Pancreas (tissue), 10 donors: ENCODE results near the gene ARHGEF3. TPM values are rescaled to one million over a fixed set of nuclear protein-coding genes. Genes with fewer than 3 reads are reported as not detected.

Source experiments
- ATAC-seq, 4 donors: fragments of 200-7000 bp; cut with Tn5 transposase; one replicate each; pipeline versions ENCODE4 v1.8.0 to v1.9.1; 2020; ENCODE audit warnings: mild to moderate bottlenecking in 4 of 4, moderate library complexity in 4 of 4
- DNase-seq, 6 donors: peaks; one replicate each; pipeline ENCODE4 v3.0.0-alpha.2; 2020
- FAIRE-seq: peaks from 2 replicates; lab custom pipeline; 2012; peaks lifted over from hg19 to GRCh38; lab: Jason Lieb, UNC
- H3K27ac ChIP-seq, 4 donors: fragments of 200-600 bp; sonication (generic); 1 replicate in 3 of 4; 2 replicates in 1 of 4; pipeline versions ENCODE4 v1.5.0 to v1.8.0; 2020
- H3K27me3 ChIP-seq, 4 donors: fragments of 200-600 bp; one replicate each; pipeline ENCODE4 v1.8.0; 2021
- H3K36me3 ChIP-seq, 3 donors: fragments of 200-600 bp; sonication (generic) in 1 of 3; one replicate each; pipeline versions ENCODE4 v1.5.0 to v1.8.0; 2020 to 2021
- H3K4me1 ChIP-seq, 3 donors: fragments of 200-600 bp; one replicate each; pipeline ENCODE4 v1.8.0; 2021
- H3K4me3 ChIP-seq, 4 donors: fragments of 200-600 bp; sonication (generic) in 2 of 4; one replicate each; pipeline versions ENCODE4 v1.5.0 to v1.8.0; 2020 to 2021
- H3K9me3 ChIP-seq, 4 donors: fragments of 200-600 bp; one replicate each; pipeline ENCODE4 v1.8.0; 2021
- CTCF ChIP-seq, 4 donors: fragments of 200-600 bp; sonication (generic) in 3 of 4; IDR thresholded peaks; one replicate each; pipeline versions ENCODE4 v1.5.0 to v1.8.0; 2021; ENCODE audit warnings: antibody characterized with exemption in 4 of 4
- WGBS, 2 donors: extraction: QIAGEN DNeasy Blood & Tissue Kit; methylation state at CpG; one replicate each; pipeline ENCODE4 v1.1.7; 2013; 5-methylcytosine and 5-hydroxymethylcytosine counted together
- intact Hi-C, 3 donors: fragments of 100-400 bp; cut with DNase I; formaldehyde crosslinking; loops; one replicate each; pipeline versions ENCODE4 v1.11.1 to v1.14.2; 2022
- polyA plus RNA-seq, 2 donors: library from polyadenylated mRNA; stranded (reverse); fragments of 200-250 nt; gene quantifications; one replicate each; pipeline ENCODE4 v1.2.3, GENCODE V29; 2013
- total RNA-seq, 6 donors: library from RNA; stranded (reverse); fragmentation: NEBNext Ultra II Directional in 4 of 6; extraction: Animal tissue kit (Norgen Biotek cat#: 25700) in 4 of 6; gene quantifications; one replicate each; pipeline versions ENCODE4 v1.2.1 to v1.2.4, GENCODE V29; 2021 to 2023
- donor health status: healthy with polysubstance abuse.
- donor health status: DM: no; HTN: no; CAD: no; lungs with moderate emphysema.
- donor health status: DM: no; HTN: no; CAD: no.
- donor health status: control.
- donor health status: control.
- donor health status: Bipolar disorder and iron deficiency.
- donor health status: DM: yes; HTN: yes; CAD: no.
- donor health status: DM: no; HTN: no; CAD: no.
- donor health status: DM: no; HTN: no; CAD: no.
- donor health status: DM: yes; HTN: yes; CAD: no.

ARHGEF3 gene
- total and polyA plus RNA-seq, 8 donors: 11.4 to 36.5 (median 25.6) TPM

GRCh38 chr3:56681984-56682461 lies 119.7 kb downstream of the ARHGEF3 start:
- Histone ChIP-seq H3K27me3 (no peaks in the 10 kb centered on the region), H3K4me3 (peak overlapping the region; percentile 76 to 94 (median 90)), H3K4me1 (peaks cover 11 to 16% (median 14%) of the 10 kb centered on the region in 3 donors), H3K27ac (peak overlapping the region; percentile 96 to 100 (median 98)), H3K9me3 (no peaks in the 10 kb centered on the region), H3K36me3 (no peaks in the 10 kb centered on the region)
- intact Hi-C loops: no loop called here
- 8 to 10% methylated on average over 10 of the region's 10 CpGs for WGBS, 2 donors
- ATAC-seq: peak in 1 of 4 donors; percentile 5
- FAIRE-seq: no peak
- no peak for DNase-seq
- TF ChIP-seq CTCF (IDR thresholded peaks at IDR 0.05): no peak

GRCh38 chr3:56680054-56680580 lies 121.6 kb downstream of the ARHGEF3 start:
- no peak for DNase-seq
- intact Hi-C loops: no loop called here
- Histone ChIP-seq H3K27me3 (no peaks in the 10 kb centered on the region), H3K9me3 (no peaks in the 10 kb centered on the region), H3K27ac (no peak overlapping the region), H3K36me3 (no peaks in the 10 kb centered on the region), H3K4me3 (no peak overlapping the region), H3K4me1 (peaks cover 11 to 16% (median 14%) of the 10 kb centered on the region in 3 donors)
- FAIRE-seq: no peak
- ATAC-seq: no peak
- TF ChIP-seq CTCF (IDR thresholded peaks at IDR 0.05): no peak

Other genes with a start within 250 kb of the ARHGEF3 start
- 10 to 100 TPM in 3 of 6 donors, 1 to 10 TPM in 3; 7.1 to 15.3 (median 11.0) TPM for gene CCDC66, start 244.8 kb downstream of the ARHGEF3 start, total RNA-seq
- 10 to 100 TPM in 1 of 2 donors, 1 to 10 TPM in 1; 10.0 to 13.4 TPM for gene CCDC66, start 244.8 kb downstream of the ARHGEF3 start, polyA plus RNA-seq
- gene TASOR, start 118.7 kb downstream of the ARHGEF3 start, total RNA-seq: 10 to 100 TPM; 15.3 to 32.1 (median 20.5) TPM
- 10 to 100 TPM; 12.7 to 18.5 TPM for gene TASOR, start 118.7 kb downstream of the ARHGEF3 start, polyA plus RNA-seq